Astrocyte of the cerebellum (primary cell): ENCODE measurements around the gene PNKP.

ENCODE experiments used
- DNase-seq: peaks from one replicate; pipeline ENCODE4 v3.0.0-alpha.2; 2011; ENCODE audit warnings: low read depth
- H3K4me3 ChIP-seq: 2 replicates; pipeline ENCODE4 v1.5.1; 2011; ENCODE audit warnings: mild to moderate bottlenecking, low read depth, low read length, moderate library complexity
- in situ Hi-C: cut with HindIII; loops from 2 replicates; pipeline ENCODE4 v1.10.0; 2017; ENCODE audit warnings: low sequenced_read_pairs
- TF ChIP-seq, protein P1 (sequence below): IDR thresholded peaks from 2 replicates; pipeline ENCODE4 v1.5.1; 2012; ENCODE audit warnings: low read length, low read depth, moderate library complexity, mild to moderate bottlenecking; ENCODE audit errors: missing control alignments

PNKP gene

GRCh38 chr19:49884109-49884508, 16.7 kb upstream of the PNKP start:
- H3K4me3 ChIP-seq, result no peak overlapping the region
- in situ Hi-C loops, result no loop called here
- no peak for DNase-seq
- TF ChIP-seq, protein P1, sequence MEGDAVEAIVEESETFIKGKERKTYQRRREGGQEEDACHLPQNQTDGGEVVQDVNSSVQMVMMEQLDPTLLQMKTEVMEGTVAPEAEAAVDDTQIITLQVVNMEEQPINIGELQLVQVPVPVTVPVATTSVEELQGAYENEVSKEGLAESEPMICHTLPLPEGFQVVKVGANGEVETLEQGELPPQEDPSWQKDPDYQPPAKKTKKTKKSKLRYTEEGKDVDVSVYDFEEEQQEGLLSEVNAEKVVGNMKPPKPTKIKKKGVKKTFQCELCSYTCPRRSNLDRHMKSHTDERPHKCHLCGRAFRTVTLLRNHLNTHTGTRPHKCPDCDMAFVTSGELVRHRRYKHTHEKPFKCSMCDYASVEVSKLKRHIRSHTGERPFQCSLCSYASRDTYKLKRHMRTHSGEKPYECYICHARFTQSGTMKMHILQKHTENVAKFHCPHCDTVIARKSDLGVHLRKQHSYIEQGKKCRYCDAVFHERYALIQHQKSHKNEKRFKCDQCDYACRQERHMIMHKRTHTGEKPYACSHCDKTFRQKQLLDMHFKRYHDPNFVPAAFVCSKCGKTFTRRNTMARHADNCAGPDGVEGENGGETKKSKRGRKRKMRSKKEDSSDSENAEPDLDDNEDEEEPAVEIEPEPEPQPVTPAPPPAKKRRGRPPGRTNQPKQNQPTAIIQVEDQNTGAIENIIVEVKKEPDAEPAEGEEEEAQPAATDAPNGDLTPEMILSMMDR, result no peak

GRCh38 chr19:49883094-49883493, 15.7 kb upstream of the PNKP start:
- no peak for DNase-seq
- TF ChIP-seq, protein P1, result no peak
- in situ Hi-C loops, result no loop called here
- no peak overlapping the region for H3K4me3 ChIP-seq

DNA sequence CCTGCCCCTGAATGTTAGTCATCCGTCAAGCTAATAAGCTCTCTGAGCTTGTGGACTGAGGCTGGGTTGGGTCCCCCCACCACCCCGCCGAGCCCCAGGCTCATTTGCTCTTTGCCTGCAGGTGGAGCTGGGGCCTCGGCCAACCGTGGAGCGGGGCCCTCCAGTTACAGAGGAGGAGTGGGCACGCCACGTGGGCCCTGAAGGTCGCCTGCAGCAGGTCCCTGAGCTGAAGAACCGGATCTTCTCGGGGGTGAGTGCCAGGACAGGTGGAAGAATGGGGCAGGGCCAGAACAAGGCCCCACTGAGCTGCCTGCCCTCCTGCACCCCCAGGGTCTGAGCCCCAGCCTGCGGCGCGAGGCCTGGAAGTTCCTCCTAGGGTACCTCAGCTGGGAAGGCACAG, 15.3 kb upstream of the PNKP start:
- H3K4me3 ChIP-seq, result no peak overlapping the region
- DNase-seq, result no peak
- TF ChIP-seq, protein P1, result no peak
- in situ Hi-C loops, result no loop called here

DNA sequence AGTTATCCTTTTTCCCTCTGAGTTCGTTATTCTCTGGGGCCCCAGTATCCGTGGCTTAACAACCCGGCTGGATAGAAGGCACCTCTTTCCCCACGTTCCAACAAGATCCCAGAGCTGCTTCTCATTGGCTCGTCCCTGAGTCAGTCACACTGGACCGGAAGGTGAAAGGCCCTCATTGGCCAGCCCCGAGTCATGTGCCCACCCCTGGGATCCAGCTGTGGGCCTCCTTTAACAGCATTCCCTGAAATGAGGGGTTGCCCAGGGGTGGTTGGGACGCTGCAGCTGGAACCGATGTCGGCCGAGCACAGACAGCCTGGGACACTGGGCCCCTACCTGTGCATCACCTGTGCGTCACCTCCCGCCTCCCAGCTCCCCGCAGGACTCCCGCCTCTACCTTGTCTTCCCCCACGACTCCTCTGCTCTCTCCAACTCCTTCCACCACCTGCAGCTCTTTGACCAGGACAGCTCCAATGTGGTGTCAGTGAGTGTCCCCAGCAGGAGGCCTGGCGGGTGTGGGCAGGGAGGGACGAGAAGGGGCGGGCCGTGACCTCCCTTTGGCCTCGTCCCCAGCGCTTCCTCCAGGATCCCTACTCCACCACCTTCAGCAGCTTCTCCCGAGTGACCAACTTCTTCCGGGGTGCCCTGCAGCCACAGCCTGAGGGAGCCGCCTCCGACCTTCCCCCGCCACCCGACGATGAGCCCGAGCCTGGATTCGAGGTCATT, 14.5 kb upstream of the PNKP start:
- no peak overlapping the region for H3K4me3 ChIP-seq
- DNase-seq, result no peak
- in situ Hi-C loops, result no loop called here
- TF ChIP-seq, protein P1, result no peak

GRCh38 chr19:49881186-49881585, 13.8 kb upstream of the PNKP start:
- DNase-seq, result no peak
- TF ChIP-seq, protein P1, result no peak
- H3K4me3 ChIP-seq, result no peak overlapping the region
- in situ Hi-C loops, result no loop called here

GRCh38 chr19:49880162-49880869, 12.9 kb upstream of the PNKP start:
- in situ Hi-C loops, result no loop called here
- no peak overlapping the region for H3K4me3 ChIP-seq
- DNase-seq, result no peak
- TF ChIP-seq, protein P1, result no peak
